ENCODE data around the gene NUDT3.

NUDT3 gene

GRCh38 chr6:34237722-34238584, 154.5 kb downstream of the NUDT3 start:
- peak overlapping the region; percentile 84 for H3K27ac ChIP-seq (ENCODE audit: low read depth, low read length, poor library complexity, severe bottlenecking)
- TF ChIP-seq EZH2 (IDR thresholded peaks at IDR 0.05; ENCODE audit: borderline replicate concordance, low read length) = no peak
- TF ChIP-seq, protein P1, sequence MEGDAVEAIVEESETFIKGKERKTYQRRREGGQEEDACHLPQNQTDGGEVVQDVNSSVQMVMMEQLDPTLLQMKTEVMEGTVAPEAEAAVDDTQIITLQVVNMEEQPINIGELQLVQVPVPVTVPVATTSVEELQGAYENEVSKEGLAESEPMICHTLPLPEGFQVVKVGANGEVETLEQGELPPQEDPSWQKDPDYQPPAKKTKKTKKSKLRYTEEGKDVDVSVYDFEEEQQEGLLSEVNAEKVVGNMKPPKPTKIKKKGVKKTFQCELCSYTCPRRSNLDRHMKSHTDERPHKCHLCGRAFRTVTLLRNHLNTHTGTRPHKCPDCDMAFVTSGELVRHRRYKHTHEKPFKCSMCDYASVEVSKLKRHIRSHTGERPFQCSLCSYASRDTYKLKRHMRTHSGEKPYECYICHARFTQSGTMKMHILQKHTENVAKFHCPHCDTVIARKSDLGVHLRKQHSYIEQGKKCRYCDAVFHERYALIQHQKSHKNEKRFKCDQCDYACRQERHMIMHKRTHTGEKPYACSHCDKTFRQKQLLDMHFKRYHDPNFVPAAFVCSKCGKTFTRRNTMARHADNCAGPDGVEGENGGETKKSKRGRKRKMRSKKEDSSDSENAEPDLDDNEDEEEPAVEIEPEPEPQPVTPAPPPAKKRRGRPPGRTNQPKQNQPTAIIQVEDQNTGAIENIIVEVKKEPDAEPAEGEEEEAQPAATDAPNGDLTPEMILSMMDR (IDR thresholded peaks at IDR 0.05; ENCODE audit: low read length) = peak; percentile 46
- H3K36me3 ChIP-seq (ENCODE audit: insufficient read depth, low read length) = peaks cover 54% of the 10 kb centered on the region
- peak overlapping the region; percentile 80 for H3K4me2 ChIP-seq (ENCODE audit: low read length)
- no peaks in the 10 kb centered on the region for H3K9me2 ChIP-seq (ENCODE audit: low read depth, low read length)
- no peak overlapping the region for H2AFZ ChIP-seq (ENCODE audit: low read length)
- H3K9me3 ChIP-seq (ENCODE audit: low read length) = no peaks in the 10 kb centered on the region
- H3K4me3 ChIP-seq (ENCODE audit: low read depth, low read length, poor library complexity, severe bottlenecking) = peak overlapping the region; percentile 75
- peaks cover 32% of the 10 kb centered on the region for H3K79me2 ChIP-seq (ENCODE audit: insufficient read depth, low read length)
- H4K20me1 ChIP-seq (ENCODE audit: insufficient read depth, low read length) = no peaks in the 10 kb centered on the region
- peaks cover 6% of the 10 kb centered on the region; the same call in 1 of the 2 replicates for H3F3A ChIP-seq (ENCODE audit: insufficient read depth, low read length)
- H3K4me1 ChIP-seq (ENCODE audit: insufficient read depth, low read length, severe bottlenecking) = peaks cover 43% of the 10 kb centered on the region
- peak overlapping the region; percentile 93 for H3K9ac ChIP-seq (ENCODE audit: low read length)
- no peaks in the 10 kb centered on the region for H3K27me3 ChIP-seq (ENCODE audit: insufficient read depth, low read length)

DNA sequence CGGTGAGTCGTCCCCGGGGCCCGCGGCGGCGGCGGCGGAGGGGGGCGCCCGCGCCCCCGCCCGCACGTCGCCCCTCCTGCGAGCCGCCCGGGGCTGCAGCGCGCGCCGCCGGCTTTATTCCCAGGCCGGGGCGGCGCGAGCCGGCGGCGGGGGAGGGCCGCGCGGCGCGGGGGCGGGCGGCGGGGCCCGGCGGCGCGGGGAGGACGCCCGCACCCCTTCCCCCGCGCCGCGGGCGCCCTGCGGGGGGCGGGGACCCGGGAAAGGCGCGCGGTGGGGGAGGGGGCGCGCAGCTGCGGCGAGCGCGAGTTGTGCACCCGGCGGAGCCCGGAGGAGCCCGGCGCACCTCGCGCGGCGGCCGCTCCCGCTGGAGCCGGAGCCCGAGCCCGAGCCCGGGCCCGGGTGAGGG, 155.2 kb downstream of the NUDT3 start:
- Histone ChIP-seq H3K27ac (ENCODE audit: low read depth, low read length, poor library complexity, severe bottlenecking) (peak overlapping the region; percentile 84), H3F3A (ENCODE audit: insufficient read depth, low read length) (peaks cover 6% of the 10 kb centered on the region; the same call in 1 of the 2 replicates), H3K4me3 (ENCODE audit: low read depth, low read length, poor library complexity, severe bottlenecking) (peak overlapping the region; percentile 75), H2AFZ (ENCODE audit: low read length) (no peak overlapping the region), H3K4me1 (ENCODE audit: insufficient read depth, low read length, severe bottlenecking) (peaks cover 40% of the 10 kb centered on the region), H3K9ac (ENCODE audit: low read length) (peak overlapping the region; percentile 93), H3K4me2 (ENCODE audit: low read length) (peak overlapping the region; percentile 80), H3K9me3 (ENCODE audit: low read length) (no peaks in the 10 kb centered on the region), H3K27me3 (ENCODE audit: insufficient read depth, low read length) (no peaks in the 10 kb centered on the region), H3K36me3 (ENCODE audit: insufficient read depth, low read length) (peaks cover 48% of the 10 kb centered on the region), H3K9me2 (ENCODE audit: low read depth, low read length) (no peaks in the 10 kb centered on the region), H3K79me2 (ENCODE audit: insufficient read depth, low read length) (peaks cover 32% of the 10 kb centered on the region), H4K20me1 (ENCODE audit: insufficient read depth, low read length) (no peaks in the 10 kb centered on the region)
- TF ChIP-seq, protein P1 (IDR thresholded peaks at IDR 0.05; ENCODE audit: low read length) = no peak
- TF ChIP-seq EZH2 (IDR thresholded peaks at IDR 0.05; ENCODE audit: borderline replicate concordance, low read length) = no peak

DNA sequence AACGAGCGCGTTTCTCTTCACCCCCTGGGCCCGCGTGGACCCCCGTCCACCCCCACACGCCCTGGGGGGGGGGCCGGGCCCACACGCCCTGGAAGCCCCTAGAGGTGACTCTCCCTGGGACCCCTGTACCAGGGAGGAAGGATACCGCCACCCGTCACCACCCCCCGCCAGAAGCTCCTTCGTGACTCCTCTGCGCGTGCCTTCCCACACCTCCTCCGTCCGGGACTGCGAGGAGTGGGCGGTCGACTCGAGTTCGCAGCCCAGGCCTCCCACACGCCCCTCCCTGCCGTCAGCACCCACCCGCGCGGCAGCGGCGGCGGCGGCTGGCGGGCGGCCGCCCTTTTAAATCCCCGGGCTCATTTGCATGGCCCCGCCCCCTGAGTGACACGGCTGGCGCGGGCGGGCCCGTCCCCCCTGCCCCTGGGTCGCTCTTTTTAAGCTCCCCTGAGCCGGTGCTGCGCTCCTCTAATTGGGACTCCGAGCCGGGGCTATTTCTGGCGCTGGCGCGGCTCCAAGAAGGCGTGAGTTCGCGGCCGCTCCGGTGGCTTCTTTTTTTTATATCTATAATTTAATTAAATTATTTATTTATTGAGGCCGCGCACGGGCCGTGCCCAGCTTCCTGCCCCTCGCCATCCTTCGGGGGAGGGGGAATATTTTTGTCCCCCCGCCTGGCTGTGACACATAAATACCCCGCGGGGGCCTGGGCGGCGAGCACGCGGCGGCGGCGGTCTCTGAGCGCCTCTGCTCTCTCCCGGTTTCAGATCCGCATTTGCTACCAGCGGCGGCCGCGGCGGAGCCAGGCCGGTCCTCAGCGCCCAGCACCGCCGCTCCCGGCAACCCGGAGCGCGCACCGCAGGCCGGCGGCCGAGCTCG, 155.8 kb downstream of the NUDT3 start, which contains the start of gene HMGA1:
Gene HMGA1 (plus strand): TSS at position 431 of the 873 bp plus-strand sequence. CDS start 3,908 bp downstream, outside the sequence.
- peaks cover 40% of the 10 kb centered on the region for H3K4me1 ChIP-seq (ENCODE audit: insufficient read depth, low read length, severe bottlenecking)
- TF ChIP-seq, protein P1 (IDR thresholded peaks at IDR 0.05; ENCODE audit: low read length) = no peak; the same call in 1 of the 2 replicates
- no peak for TF ChIP-seq EZH2 (IDR thresholded peaks at IDR 0.05; ENCODE audit: borderline replicate concordance, low read length)
- H3K4me2 ChIP-seq (ENCODE audit: low read length) = peak within 1 kb of the TSS; percentile 80
- H3K79me2 ChIP-seq (ENCODE audit: insufficient read depth, low read length) = peaks cover 32% of the 10 kb centered on the region
- peak within 1 kb of the TSS; percentile 92 for H3K27ac ChIP-seq (ENCODE audit: low read depth, low read length, poor library complexity, severe bottlenecking)
- no peaks in the 10 kb centered on the region for H3K9me2 ChIP-seq (ENCODE audit: low read depth, low read length)
- H4K20me1 ChIP-seq (ENCODE audit: insufficient read depth, low read length) = no peaks in the 10 kb centered on the region
- H3K9ac ChIP-seq (ENCODE audit: low read length) = peak within 1 kb of the TSS; percentile 93
- peak within 1 kb of the TSS; percentile 75 for H3K4me3 ChIP-seq (ENCODE audit: low read depth, low read length, poor library complexity, severe bottlenecking)
- peaks cover 41% of the 10 kb centered on the region for H3K36me3 ChIP-seq (ENCODE audit: insufficient read depth, low read length)
- no peaks in the 10 kb centered on the region for H3K9me3 ChIP-seq (ENCODE audit: low read length)
- H2AFZ ChIP-seq (ENCODE audit: low read length) = no peak within 1 kb of the TSS
- no peaks in the 10 kb centered on the region for H3K27me3 ChIP-seq (ENCODE audit: insufficient read depth, low read length)
- H3F3A ChIP-seq (ENCODE audit: insufficient read depth, low read length) = peaks cover under 1% of the 10 kb centered on the region; the same call in 1 of the 2 replicates

Data from OCI-LY1 (cell line).